HG03095 (cell line): Measurements from ENCODE around the gene KLHDC3.

Source experiments
- ATAC-seq: cut with Tn5 transposase; IDR thresholded peaks from one replicate; pipeline ENCODE4 v1.9.1; 2021; ENCODE audit warnings: moderate library complexity; ENCODE audit not compliant: unreplicated experiment

The KLHDC3 gene, protein sequence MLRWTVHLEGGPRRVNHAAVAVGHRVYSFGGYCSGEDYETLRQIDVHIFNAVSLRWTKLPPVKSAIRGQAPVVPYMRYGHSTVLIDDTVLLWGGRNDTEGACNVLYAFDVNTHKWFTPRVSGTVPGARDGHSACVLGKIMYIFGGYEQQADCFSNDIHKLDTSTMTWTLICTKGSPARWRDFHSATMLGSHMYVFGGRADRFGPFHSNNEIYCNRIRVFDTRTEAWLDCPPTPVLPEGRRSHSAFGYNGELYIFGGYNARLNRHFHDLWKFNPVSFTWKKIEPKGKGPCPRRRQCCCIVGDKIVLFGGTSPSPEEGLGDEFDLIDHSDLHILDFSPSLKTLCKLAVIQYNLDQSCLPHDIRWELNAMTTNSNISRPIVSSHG

DNA sequence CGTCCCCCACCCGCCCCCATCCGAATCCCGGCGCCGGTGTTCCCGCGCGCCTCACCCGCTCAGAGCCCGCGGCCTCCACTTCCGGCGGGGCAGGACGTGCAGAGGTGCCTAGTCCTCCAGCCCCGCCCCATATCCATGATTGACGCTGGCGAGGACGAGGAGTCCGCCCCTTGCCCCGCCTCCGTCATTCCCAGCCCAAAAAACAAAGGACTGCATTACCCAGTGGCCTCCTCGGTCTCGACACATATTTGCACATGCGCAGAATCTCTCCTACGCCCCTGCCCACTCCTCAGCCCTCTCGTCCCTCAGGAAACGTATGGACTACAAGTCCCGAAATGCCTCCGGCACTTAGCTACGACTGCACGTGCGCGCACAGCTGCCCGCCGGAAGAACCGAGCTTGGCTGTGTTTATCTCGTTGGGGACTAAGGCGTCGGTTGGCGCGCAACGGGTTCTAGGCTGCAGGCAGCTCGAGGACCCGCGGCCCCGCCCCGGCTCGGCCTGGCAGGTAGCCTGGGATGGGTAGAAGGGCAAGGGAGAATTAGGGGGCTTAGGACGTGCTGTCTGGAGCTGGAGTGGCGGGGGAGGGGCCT lies at the start of gene KLHDC3, which contains the start of gene MEA1:
TSS of gene KLHDC3 (plus strand) at position 407 of the 591 bp plus-strand sequence. CDS start 2,944 bp downstream, outside the sequence.
TSS of gene MEA1 (minus strand) at position 104 of the 591 bp plus-strand sequence. CDS start 133 bp downstream, outside the sequence.
- peak; percentile 88 for ATAC-seq

GRCh38 chr6:42966571-42966970 lies 47.5 kb upstream of the KLHDC3 start:
- ATAC-seq: no peak

GRCh38 chr6:42967228-42967627 lies 46.8 kb upstream of the KLHDC3 start:
- ATAC-seq: no peak

DNA sequence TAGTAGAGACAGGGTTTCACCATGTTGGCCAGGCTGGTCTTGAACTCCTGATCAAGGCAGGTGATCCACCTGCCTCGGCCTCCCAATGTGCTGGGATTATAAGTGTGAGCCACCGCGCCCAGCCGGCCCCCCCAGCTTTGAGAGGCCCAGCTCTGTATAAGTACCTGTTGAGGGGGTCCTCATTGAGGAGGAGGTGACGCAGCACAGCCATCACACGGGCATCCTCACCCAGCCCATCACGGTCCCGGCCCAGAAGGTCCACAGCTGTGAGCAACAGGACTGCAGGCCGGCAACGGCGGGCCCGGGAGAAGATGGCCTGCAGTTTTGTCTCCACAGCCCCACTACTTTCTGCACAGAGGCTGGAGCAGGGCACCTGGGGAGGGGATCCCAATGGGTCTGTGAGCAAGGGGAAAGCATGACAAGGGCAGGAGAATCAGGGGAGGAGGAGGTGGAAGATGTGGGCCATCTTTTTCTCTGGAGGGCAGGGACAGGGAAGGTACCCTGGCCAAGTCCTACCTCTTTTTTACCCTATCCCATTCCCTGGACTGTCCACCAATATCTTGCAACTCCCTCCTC lies 45.8 kb upstream of the KLHDC3 start:
- no peak for ATAC-seq

GRCh38 chr6:42968783-42969182 lies 45.3 kb upstream of the KLHDC3 start:
- ATAC-seq: no peak

DNA sequence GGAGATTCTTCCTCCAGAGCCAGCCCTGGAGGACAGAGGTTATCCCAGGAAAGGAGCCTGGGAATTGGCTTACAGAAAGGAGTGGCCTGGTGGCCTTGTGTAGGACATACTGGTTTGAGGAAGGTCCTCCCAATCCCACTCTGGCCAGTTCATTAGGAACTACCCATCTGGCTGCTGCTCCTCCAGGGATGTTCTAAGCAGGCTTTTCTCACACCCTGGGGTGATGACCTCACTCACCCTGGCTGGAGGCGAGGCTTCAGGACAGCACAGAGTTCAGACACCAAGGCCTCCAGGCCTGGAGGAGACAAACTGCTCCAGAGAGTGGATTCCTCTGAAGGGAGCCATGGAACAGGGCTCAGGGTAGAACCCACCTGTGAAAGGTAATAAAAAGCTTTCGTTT lies 44.6 kb upstream of the KLHDC3 start:
- ATAC-seq: no peak

DNA sequence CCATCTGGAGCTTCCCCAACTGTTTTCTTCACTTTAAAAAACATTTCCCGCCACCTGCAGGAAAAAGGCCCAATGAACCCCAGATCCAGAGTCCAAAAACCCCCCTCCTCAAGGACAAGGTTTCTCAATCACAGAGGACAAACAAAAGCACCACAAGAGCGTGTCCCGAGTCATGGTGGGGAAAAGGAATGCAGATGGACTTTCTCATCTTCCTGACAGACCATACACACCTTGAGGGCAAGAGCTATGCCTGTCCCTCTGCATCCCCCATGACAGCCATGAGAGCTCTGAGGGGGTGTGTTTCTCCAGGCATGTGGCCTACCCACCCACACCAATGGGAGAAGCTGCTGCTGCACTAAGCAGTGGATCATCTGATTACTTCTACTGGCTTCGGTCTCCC lies 44.1 kb upstream of the KLHDC3 start:
- no peak for ATAC-seq

DNA sequence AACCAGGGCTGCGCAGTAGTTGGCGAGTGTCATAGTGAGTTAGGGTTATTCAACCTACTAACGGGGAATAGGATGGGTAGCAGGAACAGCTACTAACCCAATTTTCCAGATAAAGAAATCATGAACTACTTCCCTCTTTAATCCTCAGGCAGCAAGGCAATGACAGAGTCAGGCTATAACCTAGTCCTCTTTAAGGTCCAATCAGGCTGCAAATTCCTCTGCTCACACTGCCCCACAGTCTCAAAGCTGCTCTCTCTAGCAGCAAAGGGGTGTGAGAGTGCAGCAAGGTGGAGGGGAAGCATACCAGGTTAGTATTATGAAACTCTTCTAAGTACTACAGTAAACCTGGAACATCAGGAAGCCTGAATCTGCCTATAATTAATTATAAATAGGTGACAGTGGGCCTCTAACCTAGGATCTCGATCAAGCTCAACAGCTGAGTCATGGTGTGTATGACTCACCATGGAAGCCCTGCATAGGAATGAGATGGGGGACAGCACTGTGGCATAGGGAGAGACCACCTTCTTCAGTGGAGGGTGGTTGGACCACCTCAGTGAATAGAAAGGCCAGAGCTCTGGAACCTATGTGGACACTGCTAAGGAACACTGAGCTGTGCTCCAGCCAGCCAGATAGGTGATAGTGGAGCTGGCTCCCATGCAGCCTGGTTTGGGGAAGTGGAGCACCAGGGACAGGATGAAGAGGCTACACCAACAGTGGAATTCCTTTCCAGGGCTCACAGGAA lies 43.0 kb upstream of the KLHDC3 start:
- no peak for ATAC-seq

DNA sequence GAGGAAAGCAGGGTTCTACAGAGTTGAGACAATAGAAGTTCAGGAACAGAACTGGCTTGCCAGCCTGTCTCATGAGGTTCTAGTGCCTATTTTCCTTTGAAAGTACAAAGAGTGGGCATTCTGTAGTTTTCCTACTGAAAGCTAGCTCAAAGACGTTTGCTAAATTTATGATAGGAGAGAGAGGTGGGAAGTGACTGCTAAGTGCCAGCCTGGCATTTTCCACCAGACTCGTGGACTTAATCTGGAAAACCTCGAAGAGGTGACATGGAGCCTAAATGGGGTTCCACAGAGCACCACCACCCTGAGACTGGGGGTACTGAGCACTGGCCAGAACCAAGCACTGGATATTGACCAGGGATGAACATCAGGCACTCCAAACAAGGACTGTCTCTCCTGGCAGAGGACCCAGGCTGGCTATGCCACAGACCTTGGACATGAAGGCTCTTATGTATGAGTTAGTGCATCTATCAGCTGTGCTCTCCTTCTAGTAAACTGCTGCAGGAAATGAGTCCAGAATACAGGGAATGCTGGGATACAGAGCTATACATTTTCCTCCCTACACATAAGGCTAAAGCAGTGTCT lies 42.2 kb upstream of the KLHDC3 start:
- ATAC-seq: no peak

DNA sequence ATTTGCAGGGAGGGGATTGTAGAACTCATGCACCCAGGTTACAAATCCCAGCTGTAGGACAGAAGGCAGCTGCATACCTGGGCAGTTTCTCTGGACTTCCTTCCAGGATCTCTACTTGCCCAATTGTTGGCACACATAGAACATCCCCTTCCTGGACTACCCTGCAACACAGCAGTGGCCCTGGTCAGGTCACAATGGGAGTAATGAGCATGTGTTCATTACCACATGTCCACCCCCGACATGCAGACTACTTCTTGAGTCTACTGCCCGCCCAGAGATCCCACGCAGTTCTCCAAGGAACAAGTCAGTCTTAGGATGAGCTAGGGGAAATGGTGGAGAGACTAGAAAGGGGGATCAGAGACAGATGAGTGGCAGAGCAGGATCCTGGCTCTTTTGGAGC lies 40.1 kb upstream of the KLHDC3 start:
- ATAC-seq: no peak

DNA sequence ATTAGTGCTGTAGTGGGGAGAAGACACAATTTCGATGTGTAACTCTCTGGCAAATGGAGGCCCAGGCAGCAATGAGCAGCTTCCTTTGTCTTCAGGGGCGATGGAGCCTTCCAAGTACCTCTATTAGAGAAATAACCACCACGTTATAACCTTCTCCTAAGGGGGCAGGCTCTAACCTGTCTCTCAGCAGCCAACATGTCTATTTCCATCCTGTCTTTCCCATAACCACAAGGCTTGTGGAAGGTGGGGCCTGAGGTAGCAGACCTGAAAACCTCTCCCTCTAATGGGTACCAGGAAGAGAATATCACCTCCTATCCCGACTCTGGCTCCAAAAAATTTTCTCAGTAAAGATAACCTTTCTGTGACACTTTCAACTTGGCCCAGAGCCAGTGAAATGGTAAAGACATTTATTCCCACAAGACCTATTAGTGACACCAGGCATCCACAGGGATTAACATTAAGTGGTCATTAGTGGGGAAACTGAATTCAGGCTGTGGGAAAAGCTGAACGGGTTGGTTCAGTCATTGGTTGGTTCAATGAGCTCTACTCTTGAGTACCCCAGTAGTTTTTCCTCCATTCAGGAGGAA lies 39.0 kb upstream of the KLHDC3 start:
- ATAC-seq: no peak

GRCh38 chr6:42978487-42978838 lies 35.6 kb upstream of the KLHDC3 start:
- peak; percentile 16 for ATAC-seq

- peak; percentile 93 for ATAC-seq
These were observed 35.1 kb upstream of the KLHDC3 start, which contains the start of gene PEX6 for GRCh38 chr6:42978839-42979522. Gene PEX6 (minus strand): TSS chr6:42979181. CDS start chr6:42979150, 31 bp downstream.

GRCh38 chr6:42979523-42980177 lies 34.4 kb upstream of the KLHDC3 start:
- ATAC-seq: no peak

DNA sequence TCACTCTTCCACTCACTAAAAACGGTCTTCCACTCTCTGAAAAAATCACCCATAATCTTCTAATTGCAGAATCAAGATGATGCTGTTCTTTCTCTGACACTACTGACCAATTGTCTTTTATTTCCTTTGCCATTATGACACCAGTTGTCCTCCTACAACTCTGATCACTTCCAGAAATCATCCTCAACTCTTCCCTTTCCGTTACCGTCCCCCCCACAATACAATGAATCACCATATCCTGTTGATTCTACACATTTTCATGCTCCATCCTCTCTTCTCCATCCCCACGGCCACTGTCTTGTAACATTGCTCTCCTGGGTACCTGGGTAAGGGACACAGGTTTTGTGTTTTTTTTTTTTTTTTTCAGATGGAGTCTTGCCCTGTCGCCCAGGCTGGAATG lies 32.2 kb upstream of the KLHDC3 start:
- no peak for ATAC-seq

DNA sequence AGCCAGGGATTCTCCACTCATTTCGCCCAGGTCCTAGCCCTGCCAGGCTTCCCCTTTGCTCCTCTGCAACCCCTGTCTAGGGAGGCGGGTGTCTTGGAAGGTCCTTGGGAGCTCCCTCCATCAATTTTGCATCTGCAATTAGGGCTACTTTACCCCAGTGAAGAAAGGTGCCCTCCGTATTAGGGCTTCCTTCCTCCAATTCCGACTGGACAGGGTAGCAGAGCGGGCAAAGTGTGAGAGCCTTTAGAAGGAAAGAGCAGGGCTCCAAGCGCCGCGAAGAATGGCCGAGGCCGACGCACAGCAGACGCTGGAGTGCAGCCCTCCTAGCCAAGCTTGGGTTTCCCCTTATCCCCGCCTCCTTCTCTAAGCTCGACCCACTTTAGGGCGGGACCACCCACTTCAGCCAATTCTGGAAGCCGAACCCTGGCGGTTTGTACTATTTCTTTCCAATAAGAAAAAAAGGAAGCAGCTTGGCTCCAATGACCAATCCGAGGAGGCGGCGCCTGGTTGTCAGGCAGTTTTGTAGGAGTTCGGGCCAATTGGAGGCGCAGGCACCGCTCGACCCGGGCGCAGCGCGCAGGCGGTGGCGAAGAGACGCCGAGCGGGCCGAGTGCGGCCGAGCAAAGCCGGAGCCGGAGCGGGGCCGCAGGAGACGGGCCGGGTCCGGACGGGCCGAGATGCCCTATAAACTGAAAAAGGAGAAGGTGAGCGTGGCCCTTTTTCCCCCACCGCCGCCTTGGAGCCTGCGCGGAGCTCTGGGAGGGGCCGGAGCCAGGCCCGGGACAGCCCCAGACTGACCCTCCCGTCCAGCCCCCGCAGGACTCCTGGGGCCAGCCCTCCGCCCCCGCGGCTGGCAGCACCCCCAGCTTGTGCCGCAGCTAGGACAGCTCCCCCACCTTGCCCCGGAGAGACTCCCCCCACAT lies 29.8 kb upstream of the KLHDC3 start, which contains the start of gene PPP2R5D:
TSS of gene PPP2R5D (plus strand) at position 570 of the 923 bp plus-strand sequence. CDS start at position 678, 108 bp downstream.
- ATAC-seq: peak; percentile 90

- ATAC-seq: no peak
These were observed 29.0 kb upstream of the KLHDC3 start for GRCh38 chr6:42984924-42985475.
